Endothelial cell of umbilical vein (primary cell): ENCODE data around the gene DLK1. TPM values are rescaled to one million over a fixed set of nuclear protein-coding genes. Genes with fewer than 3 reads are reported as not detected.

Source experiments
- BruUV-seq: library from RNA; stranded (reverse); fragments of 400-500 nt; replicated peaks from 2 replicates; lab custom pipeline; 2021; lab: Mats Ljungman, UMichigan
- CTCF ChIA-PET: fragments of 300-600, 350-600 bp; sonication (Branson Sonifier 250); formaldehyde crosslinking; loops from one replicate; lab custom pipeline; 2021; ENCODE audit warnings: antibody characterized with exemption, inconsistent platforms; lab: Charles Lee
- POLR2A ChIA-PET: fragments of 300-600, 350-600 bp; sonication (Branson Sonifier 250); formaldehyde crosslinking; loops from one replicate; lab custom pipeline; 2021; ENCODE audit warnings: antibody characterized with exemption, inconsistent platforms; lab: Charles Lee
- DNase-seq: peaks from one replicate; pipeline ENCODE4 v3.0.0-alpha.2; 2011; ENCODE audit warnings: low read depth, low spot score
- FAIRE-seq: peaks from 2 replicates; lab custom pipeline; 2011; peaks lifted over from hg19 to GRCh38; lab: Jason Lieb, UNC
- H2AFZ ChIP-seq: 2 replicates; pipeline ENCODE4 v1.6.0; 2012; ENCODE audit warnings: low read depth, low read length, control low read depth, inconsistent platforms
- H3K27ac ChIP-seq: 2 replicates; pipeline ENCODE4 v1.5.1; 2011; ENCODE audit warnings: low read depth, mild to moderate bottlenecking, control low read depth, low read length, moderate library complexity; ENCODE audit not compliant: insufficient read depth
- H3K27me3 ChIP-seq, 2 experiments: 2 replicates each; pipeline versions ENCODE4 v1.6.0 to v1.6.1; 2011; ENCODE audit warnings: low read length in 2 of 2, mixed read lengths in 1 of 2; ENCODE audit not compliant: control insufficient read depth in 2 of 2, insufficient read depth in 2 of 2
- H3K36me3 ChIP-seq, 2 experiments: 2 replicates in 1 of 2; 3 replicates in 1 of 2; pipeline ENCODE4 v1.5.1; 2011; ENCODE audit warnings: low read length in 2 of 2, mild to moderate bottlenecking in 1 of 2, moderate library complexity in 1 of 2; ENCODE audit not compliant: control insufficient read depth in 2 of 2, insufficient read depth in 2 of 2; ENCODE audit errors: extremely low read depth in 1 of 2
- H3K4me1 ChIP-seq: 3 replicates; pipeline ENCODE4 v1.5.1; 2011; ENCODE audit warnings: mild to moderate bottlenecking, low read length; ENCODE audit not compliant: control insufficient read depth, insufficient read depth; ENCODE audit errors: extremely low read depth
- H3K4me2 ChIP-seq: 2 replicates; pipeline ENCODE4 v1.6.1; 2011; ENCODE audit warnings: low read length, control low read depth, mixed read lengths; ENCODE audit not compliant: insufficient read depth
- H3K4me3 ChIP-seq, 3 experiments: fragments of 200-600 bp in 1 of 3; sonication (generic), shearing (Covaris generic) in 1 of 3; replicated peaks in 1 of 3; 2 replicates each; pipeline ENCODE4 v1.5.1; 2011 to 2016; ENCODE audit warnings: control low read depth in 3 of 3, low read length in 3 of 3, mild to moderate bottlenecking in 2 of 3, inconsistent platforms in 1 of 3, low read depth in 1 of 3, moderate library complexity in 1 of 3; ENCODE audit not compliant: insufficient read depth in 1 of 3
- H3K79me2 ChIP-seq: 2 replicates; pipeline ENCODE4 v1.6.0; 2012; ENCODE audit warnings: low read length, inconsistent platforms; ENCODE audit not compliant: control insufficient read depth, insufficient read depth
- H3K9ac ChIP-seq: replicated peaks from 2 replicates; pipeline ENCODE3; 2011; ENCODE audit warnings: low read length, control low read depth; ENCODE audit not compliant: insufficient read depth; ENCODE audit errors: extremely low read depth
- H3K9me1 ChIP-seq: replicated peaks from 3 replicates; pipeline ENCODE4 v1.6.0; 2011; ENCODE audit warnings: mild to moderate bottlenecking, low read length; ENCODE audit not compliant: control insufficient read depth, insufficient read depth; ENCODE audit errors: extremely low read depth
- H3K9me3 ChIP-seq: replicated peaks from 2 replicates; pipeline ENCODE4 v1.5.1; 2012; ENCODE audit warnings: low read length, inconsistent platforms; ENCODE audit not compliant: control insufficient read depth, insufficient read depth
- H4K20me1 ChIP-seq: replicated peaks from 2 replicates; pipeline ENCODE3; 2011; ENCODE audit warnings: mild to moderate bottlenecking, low read length; ENCODE audit not compliant: control insufficient read depth, insufficient read depth; ENCODE audit errors: extremely low read depth
- CTCF ChIP-seq, 2 donors: IDR thresholded peaks; 1 replicate in 1 of 2; 2 replicates in 1 of 2; pipeline ENCODE4 v1.5.1; 2011; ENCODE audit warnings: low read length in 2 of 2, mild to moderate bottlenecking in 2 of 2, moderate library complexity in 2 of 2, control low read depth in 1 of 2, inconsistent platforms in 1 of 2, low read depth in 1 of 2; ENCODE audit not compliant: insufficient read depth in 1 of 2; ENCODE audit errors: extremely low read depth in 1 of 2
- EZH2 ChIP-seq: IDR thresholded peaks from 2 replicates; pipeline ENCODE4 v1.6.1; 2012; ENCODE audit warnings: borderline replicate concordance, low read depth, mild to moderate bottlenecking, moderate library complexity, low read length, inconsistent platforms; ENCODE audit not compliant: severe bottlenecking
- FOS ChIP-seq: IDR thresholded peaks from 2 replicates; pipeline ENCODE4 v1.6.1; 2011; ENCODE audit warnings: mild to moderate bottlenecking, low read length, moderate library complexity, borderline replicate concordance; ENCODE audit not compliant: insufficient read depth
- GATA2 ChIP-seq: IDR thresholded peaks from 2 replicates; pipeline ENCODE4 v1.7.0; 2011; ENCODE audit warnings: low read depth, mild to moderate bottlenecking, moderate library complexity, mixed read lengths, low read length; ENCODE audit not compliant: insufficient read length, insufficient read depth
- JUN ChIP-seq: IDR thresholded peaks from 2 replicates; pipeline ENCODE4 v1.6.1; 2011; ENCODE audit warnings: borderline replicate concordance, low read depth; ENCODE audit not compliant: insufficient read length, insufficient read depth
- MYC ChIP-seq: IDR thresholded peaks from one replicate; pipeline ENCODE4 v1.6.1; 2011; ENCODE audit warnings: mild to moderate bottlenecking, low read depth, low read length
- POLR2A ChIP-seq: IDR thresholded peaks from 2 replicates; pipeline ENCODE4 v1.6.1; 2012; ENCODE audit warnings: low read depth, mild to moderate bottlenecking, control low read depth, low read length
- POLR2AphosphoS5 ChIP-seq: IDR thresholded peaks from 2 replicates; pipeline ENCODE4 v1.6.1; 2012; ENCODE audit warnings: low read depth, mild to moderate bottlenecking, control low read depth, low read length, moderate library complexity; ENCODE audit not compliant: insufficient read depth
- dilution Hi-C: fragments of 300-500 bp; cut with MboI; formaldehyde crosslinking; loops from one replicate; pipeline ENCODE4 v1.15.0; 2019; ENCODE audit warnings: low sequenced_read_pairs; ENCODE audit not compliant: extremely low pct_ligation_motif_present
- intact Hi-C: fragments of 100-400 bp; cut with micrococcal nuclease; formaldehyde crosslinking; loops from one replicate; pipeline ENCODE4 v1.10.0; 2022
- polyA plus RNA-seq, 4 experiments: library from polyadenylated mRNA; depleted of rRNA in 3 of 4; stranded (reverse) in 3 of 4; unstranded in 1 of 4; fragments of >200 nt; gene quantifications; 2 replicates each; pipeline versions ENCODE4 v1.2.1 to v1.2.3, GENCODE V29; 2011 to 2012; ENCODE audit warnings: missing spikeins in 1 of 4
- total RNA-seq: library from RNA; stranded (reverse); gene quantifications from 2 replicates; pipeline ENCODE4 v1.2.3, GENCODE V29; 2021
- TF ChIP-seq, protein P1 (sequence below): IDR thresholded peaks from 2 replicates; pipeline ENCODE4 v1.6.1; 2011; ENCODE audit not compliant: insufficient read depth, insufficient read length

DLK1 gene
- total and polyA plus RNA-seq, 2 donors (not counting 3 experiments of a cell fraction or from before 2014, with no cell fraction given): not detected

DNA sequence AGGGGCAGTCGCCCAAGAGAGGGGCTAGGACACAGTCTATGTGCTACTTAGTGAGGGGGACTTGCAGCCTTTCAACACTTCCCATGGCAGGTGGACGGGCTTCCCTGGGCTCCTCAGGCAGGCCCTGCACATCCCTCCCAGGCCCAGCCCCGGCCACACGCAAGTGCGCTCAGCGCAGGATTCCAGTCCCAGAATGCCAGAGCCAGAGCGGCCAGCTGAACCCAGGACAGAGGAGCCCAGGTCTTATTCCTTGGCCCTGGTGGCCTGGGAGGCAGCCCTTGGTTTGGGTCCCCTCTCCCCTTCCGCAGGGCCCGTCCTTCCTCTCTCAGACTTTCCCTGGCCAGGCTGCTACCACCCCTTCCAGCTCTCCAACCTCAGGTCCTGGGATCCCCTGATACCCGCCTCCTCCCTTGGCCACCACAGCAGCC is 12.0 kb downstream of the DLK1 start:
- no peak for TF ChIP-seq MYC
- TF ChIP-seq CTCF (IDR thresholded peaks at IDR 0.05; ENCODE audit: extremely low read depth in 1 of 2, insufficient read depth in 1 of 2, low read depth in 1 of 2, low read length in 2 of 2): no peak
- TF ChIP-seq POLR2A: no peak
- no peak for TF ChIP-seq JUN
- TF ChIP-seq, protein P1, sequence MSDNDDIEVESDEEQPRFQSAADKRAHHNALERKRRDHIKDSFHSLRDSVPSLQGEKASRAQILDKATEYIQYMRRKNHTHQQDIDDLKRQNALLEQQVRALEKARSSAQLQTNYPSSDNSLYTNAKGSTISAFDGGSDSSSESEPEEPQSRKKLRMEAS: no peak
- TF ChIP-seq POLR2AphosphoS5: no peak
- TF ChIP-seq FOS: no peak
- TF ChIP-seq GATA2: no peak
- no peak for TF ChIP-seq EZH2
- POLR2A ChIA-PET: no interaction called here
- Histone ChIP-seq H3K9me3 (no peaks in the 10 kb centered on the region), H3K4me3 (no peak overlapping the region), H3K27ac (no peak overlapping the region), H3K4me1 (no peaks in the 10 kb centered on the region), H3K4me2 (no peak overlapping the region), H4K20me1 (no peaks in the 10 kb centered on the region), H3K9ac (no peak overlapping the region), H3K27me3 (no peaks in the 10 kb centered on the region), H3K9me1 (no peaks in the 10 kb centered on the region), H2AFZ (no peak overlapping the region), H3K36me3 (no peaks in the 10 kb centered on the region), H3K79me2 (no peaks in the 10 kb centered on the region)
- dilution Hi-C loops (no loop called here), intact Hi-C loops (no loop called here)
- CTCF ChIA-PET: interaction anchor here (1.2 kb wide), 1 partner anchor 29 kb away, joined by 3 read pairs; no protein-coding TSS in a partner anchor
- no TSS peak for BruUV-seq
- DNase-seq (no peak), FAIRE-seq (no peak)
